Measurements from ENCODE around the gene TRAPPC11.

- TF ChIP-seq CTCF (IDR thresholded peaks at IDR 0.05) (no peak), EP300 (IDR thresholded peaks at IDR 0.05; ENCODE audit: low read depth) (no peak), POLR2A (IDR thresholded peaks at IDR 0.05) (no peak), POLR2AphosphoS5 (IDR thresholded peaks at IDR 0.05) (no peak)
Observed at GRCh38 chr4:183732296-183732695, 73.2 kb downstream of the TRAPPC11 start.
